HG03558 (cell line): Measurements from ENCODE around the gene C8B.

ENCODE experiments used
- ATAC-seq: cut with Tn5 transposase; IDR thresholded peaks from one replicate; pipeline ENCODE4 v1.9.1; 2021; ENCODE audit warnings: moderate number of reproducible peaks; ENCODE audit not compliant: unreplicated experiment; ENCODE audit errors: extremely low read depth

Gene C8B

DNA sequence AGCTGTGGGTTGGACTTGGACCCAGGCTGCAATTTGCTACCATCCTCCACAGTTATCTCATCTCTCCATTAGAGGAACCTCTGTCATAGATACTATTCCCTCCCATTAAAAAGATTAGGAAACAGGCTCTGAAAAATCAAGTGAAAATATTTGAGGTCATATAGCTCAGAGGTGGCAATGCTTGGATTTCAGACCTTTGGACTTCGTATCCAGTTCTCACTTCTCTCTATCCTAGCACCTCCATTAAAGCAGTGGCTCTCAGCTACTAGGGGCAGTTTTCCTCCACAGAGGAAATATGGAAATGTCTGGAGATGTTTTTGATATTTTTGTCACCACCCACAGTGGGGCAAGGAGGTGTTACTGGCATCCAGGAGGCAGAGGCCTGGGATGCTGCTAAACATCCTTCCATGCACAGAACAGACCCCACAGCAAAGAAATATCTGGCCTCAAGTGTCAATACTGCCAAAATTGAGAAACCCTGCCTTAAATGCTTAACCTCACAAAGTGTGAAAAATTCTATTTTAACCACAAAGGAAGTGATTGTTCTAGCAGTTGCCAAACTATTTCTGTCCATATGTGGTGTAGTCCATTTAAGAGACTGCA is 57.1 kb downstream of the C8B start:
- no peak for ATAC-seq

DNA sequence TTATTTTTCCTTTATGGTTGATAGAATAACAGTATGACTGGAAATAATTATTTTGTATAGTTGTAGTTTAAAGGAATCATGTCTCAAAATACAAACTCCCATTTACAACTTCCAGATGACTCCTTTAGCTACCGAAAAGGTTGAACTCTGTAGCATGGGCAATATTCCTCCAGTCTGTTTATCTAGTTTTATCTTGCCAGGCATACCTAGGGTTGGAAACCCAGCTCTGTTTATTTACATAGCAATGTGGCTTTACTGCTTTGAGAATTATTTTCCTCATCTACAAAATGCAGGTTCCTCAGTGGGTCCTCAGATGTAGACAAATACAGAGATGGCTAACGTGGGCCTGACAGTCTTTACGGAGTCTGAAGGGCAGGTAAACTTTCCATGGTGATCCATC is 60.1 kb downstream of the C8B start:
- ATAC-seq, result no peak

- ATAC-seq, result no peak
Observed at GRCh38 chr1:56904663-56905397, 61.0 kb downstream of the C8B start.

DNA sequence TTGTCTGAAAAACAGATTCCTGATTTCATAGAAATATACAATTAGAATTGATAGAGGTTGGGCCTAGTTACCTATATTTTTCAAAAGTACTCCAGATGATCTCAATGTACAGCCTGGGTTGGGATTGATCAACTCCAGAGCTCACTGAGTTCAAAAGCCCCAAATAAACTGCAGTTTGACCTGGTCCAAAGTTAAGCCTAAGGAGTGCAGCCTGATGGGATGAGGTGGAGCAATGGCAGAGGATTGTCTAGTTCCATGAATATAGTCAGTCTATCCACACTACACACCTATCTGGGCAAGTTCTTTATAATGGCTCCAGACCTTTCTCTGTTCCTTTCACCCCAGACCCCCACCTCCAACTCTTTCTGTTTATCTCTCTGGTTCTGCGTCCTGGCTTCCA is 62.0 kb downstream of the C8B start:
- no peak for ATAC-seq

GRCh38 chr1:56901716-56902115 is 64.1 kb downstream of the C8B start:
- ATAC-seq, result no peak

GRCh38 chr1:56898879-56899278 is 66.9 kb downstream of the C8B start:
- ATAC-seq, result no peak

DNA sequence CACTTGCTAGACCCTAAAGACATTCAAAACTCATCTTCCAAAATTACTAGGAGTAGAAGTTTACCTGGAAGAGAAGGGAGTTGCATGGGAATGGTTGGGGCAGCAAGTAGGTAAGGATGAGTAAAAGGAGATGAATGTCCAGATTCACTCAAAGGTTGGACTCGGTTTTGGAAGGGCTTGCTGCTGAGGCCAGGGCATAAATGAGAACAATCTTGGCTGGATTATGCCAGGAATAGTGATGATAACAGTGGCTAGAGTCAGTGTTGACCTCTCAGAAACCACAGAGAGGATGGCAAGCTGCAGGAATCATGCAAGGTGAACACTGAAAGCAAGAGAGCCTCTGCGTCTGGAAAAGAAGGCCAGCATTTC is 67.8 kb downstream of the C8B start:
- no peak for ATAC-seq

- no peak for ATAC-seq
Observed at GRCh38 chr1:56897150-56898004, 68.4 kb downstream of the C8B start.

GRCh38 chr1:56894014-56894413 is 71.8 kb downstream of the C8B start:
- no peak for ATAC-seq

- no peak for ATAC-seq
Observed at GRCh38 chr1:56890229-56890628, 75.6 kb downstream of the C8B start.

- no peak for ATAC-seq
Observed at GRCh38 chr1:56881417-56881816, 84.4 kb downstream of the C8B start.

DNA sequence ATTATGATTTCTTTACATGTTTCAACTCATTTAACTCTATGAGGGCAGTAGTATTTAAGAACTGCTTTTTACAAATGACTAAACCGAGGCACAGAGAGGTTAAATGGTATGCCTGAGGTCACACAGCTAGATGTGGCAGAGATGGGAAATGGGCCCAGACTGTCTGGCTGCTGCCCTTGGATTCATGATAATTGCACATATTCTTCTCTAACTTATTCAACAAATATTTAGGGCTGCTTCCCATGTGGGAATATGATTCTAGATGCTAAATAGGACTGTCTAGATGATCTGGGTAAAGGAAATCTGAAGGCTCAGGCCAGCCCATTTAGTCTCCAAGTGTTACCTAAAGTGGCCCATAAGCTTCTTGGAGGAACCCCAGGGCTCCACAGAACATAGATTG is 85.0 kb downstream of the C8B start:
- no peak for ATAC-seq
